H1 (cell line): ENCODE data around the gene CPNE5. TPM values are rescaled to one million over a fixed set of nuclear protein-coding genes. Genes with fewer than 3 reads are reported as not detected.

Experiments used
- CTCF ChIA-PET: fragments of 300-600 bp; sonication (Branson Sonifier 250); formaldehyde crosslinking; loops from one replicate; lab custom pipeline; 2021; ENCODE audit not compliant: partially characterized antibody; lab: Charles Lee
- POLR2A ChIA-PET: fragments of 300-600 bp; sonication (Branson Sonifier 250); formaldehyde crosslinking; loops from one replicate; lab custom pipeline; 2021; ENCODE audit warnings: inconsistent platforms; ENCODE audit not compliant: partially characterized antibody; lab: Charles Lee
- DNase-seq, 2 experiments: peaks; one replicate each; pipeline versions ENCODE4 v3.0.0 to v3.0.0-alpha.2; 2010 to 2022; ENCODE audit warnings: low spot score in 2 of 2, low read depth in 1 of 2, mixed read lengths in 1 of 2
- FAIRE-seq: peaks from 2 replicates; lab custom pipeline; 2011; peaks lifted over from hg19 to GRCh38; lab: Jason Lieb, UNC
- H2AFZ ChIP-seq: 2 replicates; pipeline ENCODE4 v1.8.1; 2012; ENCODE audit warnings: low read length, inconsistent platforms
- H2AK5ac ChIP-seq: 2 replicates; pipeline ENCODE4 v1.6.1; 2013; ENCODE audit warnings: low read depth, low read length
- H2BK120ac ChIP-seq: replicated peaks from 2 replicates; pipeline ENCODE3; 2013; ENCODE audit warnings: low read depth, low read length, inconsistent platforms
- H2BK12ac ChIP-seq: 2 replicates; pipeline ENCODE4 v1.6.1; 2013; ENCODE audit warnings: low read depth, low read length
- H2BK15ac ChIP-seq: 2 replicates; pipeline ENCODE4 v1.6.1; 2013; ENCODE audit warnings: low read length
- H2BK20ac ChIP-seq: 2 replicates; pipeline ENCODE4 v1.6.1; 2013; ENCODE audit warnings: low read length
- H2BK5ac ChIP-seq: 2 replicates; pipeline ENCODE4 v1.6.1; 2013; ENCODE audit warnings: low read depth, low read length
- H3K14ac ChIP-seq: 2 replicates; pipeline ENCODE4 v1.6.1; 2013; ENCODE audit warnings: inconsistent platforms; ENCODE audit not compliant: insufficient read length
- H3K18ac ChIP-seq: 2 replicates; pipeline ENCODE4 v1.6.1; 2013; ENCODE audit warnings: low read length; ENCODE audit errors: extremely low read depth
- H3K23ac ChIP-seq: 2 replicates; pipeline ENCODE4 v1.6.1; 2013; ENCODE audit warnings: inconsistent platforms; ENCODE audit not compliant: insufficient read length
- H3K23me2 ChIP-seq: 2 replicates; pipeline ENCODE4 v1.6.1; 2013; ENCODE audit warnings: low read depth, low read length
- H3K27ac ChIP-seq: 2 replicates; pipeline ENCODE4 v1.6.1; 2011; ENCODE audit warnings: low read depth, low read length, inconsistent platforms
- H3K27me3 ChIP-seq, 4 experiments: replicated peaks in 1 of 4; 1 replicate in 1 of 4; 2 replicates in 3 of 4; pipeline versions ENCODE4 v1.6.1 to v1.8.1; 2011 to 2013; ENCODE audit warnings: low read length in 3 of 4, mild to moderate bottlenecking in 3 of 4, inconsistent platforms in 2 of 4, mixed read lengths in 2 of 4, moderate library complexity in 1 of 4; ENCODE audit not compliant: control insufficient read depth in 3 of 4, insufficient read depth in 3 of 4; ENCODE audit errors: extremely low read depth in 1 of 4
- H3K36me3 ChIP-seq, 4 experiments: 2 replicates each; pipeline versions ENCODE4 v1.6.1 to v1.8.1; 2011 to 2013; ENCODE audit warnings: mild to moderate bottlenecking in 4 of 4, low read length in 3 of 4, moderate library complexity in 2 of 4, control low read depth in 1 of 4, inconsistent platforms in 1 of 4; ENCODE audit not compliant: insufficient read depth in 4 of 4, control insufficient read depth in 2 of 4
- H3K4ac ChIP-seq: replicated peaks from 2 replicates; pipeline ENCODE3; 2013; ENCODE audit warnings: low read length, low read depth, mixed read lengths, inconsistent platforms; ENCODE audit not compliant: insufficient read length
- H3K4me1 ChIP-seq, 4 experiments: replicated peaks in 1 of 4; 1 replicate in 1 of 4; 2 replicates in 3 of 4; pipeline versions ENCODE4 v1.6.1 to v1.8.1; 2011 to 2013; ENCODE audit warnings: low read length in 3 of 4, inconsistent platforms in 2 of 4, mixed read lengths in 1 of 4; ENCODE audit not compliant: insufficient read depth in 4 of 4, control insufficient read depth in 3 of 4
- H3K4me2 ChIP-seq, 2 experiments: 2 replicates each; pipeline versions ENCODE4 v1.6.1 to v1.8.1; 2011 to 2013; ENCODE audit warnings: low read depth in 2 of 2, low read length in 2 of 2, control low read depth in 1 of 2, inconsistent platforms in 1 of 2, mild to moderate bottlenecking in 1 of 2; ENCODE audit not compliant: insufficient read depth in 1 of 2
- H3K4me3 ChIP-seq, 4 experiments: fragments of 200-600, 300-600 bp in 1 of 4; sonication (generic), shearing (Covaris generic), sonication (Bioruptor Twin) in 1 of 4; 2 replicates each; pipeline versions ENCODE4 v1.5.1 to v1.8.1; 2011 to 2016; ENCODE audit warnings: low read length in 4 of 4, low read depth in 3 of 4, control low read depth in 2 of 4, inconsistent platforms in 2 of 4, mild to moderate bottlenecking in 2 of 4, mixed read lengths in 1 of 4, moderate library complexity in 1 of 4; ENCODE audit not compliant: insufficient read depth in 2 of 4; ENCODE audit errors: extremely low read depth in 1 of 4
- H3K56ac ChIP-seq: replicated peaks from 2 replicates; pipeline ENCODE3; 2013; ENCODE audit warnings: low read depth, mild to moderate bottlenecking, mixed read lengths, low read length, inconsistent platforms; ENCODE audit not compliant: insufficient read length
- H3K79me1 ChIP-seq: 2 replicates; pipeline ENCODE4 v1.6.1; 2013; ENCODE audit warnings: low read depth, low read length, control low read depth
- H3K79me2 ChIP-seq, 2 experiments: 2 replicates each; pipeline versions ENCODE4 v1.6.1 to v1.8.1; 2012 to 2013; ENCODE audit warnings: low read length in 2 of 2, mild to moderate bottlenecking in 2 of 2, inconsistent platforms in 1 of 2; ENCODE audit not compliant: insufficient read depth in 2 of 2, control insufficient read depth in 1 of 2
- H3K9ac ChIP-seq, 4 experiments: replicated peaks in 1 of 4; 1 replicate in 1 of 4; 2 replicates in 3 of 4; pipeline versions ENCODE4 v1.6.1 to v1.8.1; 2011 to 2013; ENCODE audit warnings: low read depth in 3 of 4, low read length in 3 of 4, control low read depth in 2 of 4, mild to moderate bottlenecking in 2 of 4, moderate library complexity in 2 of 4, inconsistent platforms in 1 of 4; ENCODE audit errors: extremely low read depth in 1 of 4
- H3K9me3 ChIP-seq, 2 experiments: 2 replicates each; pipeline versions ENCODE4 v1.6.1 to v1.8.1; 2012 to 2013; ENCODE audit warnings: mild to moderate bottlenecking in 2 of 2, moderate library complexity in 2 of 2, control low read depth in 1 of 2, inconsistent platforms in 1 of 2, low read depth in 1 of 2, low read length in 1 of 2, mixed read lengths in 1 of 2; ENCODE audit not compliant: insufficient read depth in 2 of 2
- H4K20me1 ChIP-seq, 2 experiments: replicated peaks in 1 of 2; 2 replicates each; pipeline versions ENCODE3 to v1.8.1; 2011 to 2013; ENCODE audit warnings: inconsistent platforms in 2 of 2, low read length in 2 of 2, mild to moderate bottlenecking in 1 of 2; ENCODE audit not compliant: insufficient read depth in 2 of 2, control insufficient read depth in 1 of 2
- H4K5ac ChIP-seq: 2 replicates; pipeline ENCODE4 v1.6.1; 2013; ENCODE audit warnings: low read length, low read depth, mixed read lengths, inconsistent platforms; ENCODE audit not compliant: insufficient read length
- H4K8ac ChIP-seq: 2 replicates; pipeline ENCODE4 v1.8.0; 2013; ENCODE audit warnings: mild to moderate bottlenecking, moderate library complexity, low read length, inconsistent platforms; ENCODE audit not compliant: insufficient read depth; ENCODE audit errors: extremely low read depth
- H4K91ac ChIP-seq: replicated peaks from 2 replicates; pipeline ENCODE3; 2013; ENCODE audit warnings: low read length, mixed read lengths, inconsistent platforms; ENCODE audit not compliant: insufficient read length
- CEBPB ChIP-seq: IDR thresholded peaks from 2 replicates; pipeline ENCODE4 v1.6.1; 2012; ENCODE audit warnings: low read depth, low read length
- CTCF ChIP-seq, 3 experiments: IDR thresholded peaks; 1 replicate in 2 of 3; 2 replicates in 1 of 3; pipeline versions ENCODE4 v1.5.1 to v1.6.1; 2011; ENCODE audit warnings: low read length in 3 of 3, mild to moderate bottlenecking in 3 of 3, inconsistent platforms in 2 of 3, low read depth in 1 of 3, moderate library complexity in 1 of 3; ENCODE audit not compliant: insufficient read depth in 1 of 3; ENCODE audit errors: control extremely low read depth in 1 of 3
- KDM4A ChIP-seq: IDR thresholded peaks from one replicate; pipeline ENCODE4 v1.7.1; 2012; ENCODE audit warnings: low read depth, mild to moderate bottlenecking, moderate library complexity, low read length, inconsistent platforms; ENCODE audit not compliant: severe bottlenecking
- WGBS, 2 experiments: shearing (Covaris generic) in 1 of 2; methylation state at CpG; one replicate each; pipeline versions ENCODE4 v1.1.6 to v1.1.7; 2013 to 2015; ENCODE audit warnings: low lambda C conversion rate in 2 of 2, mixed read lengths in 2 of 2, inconsistent platforms in 1 of 2, low coverage in 1 of 2, missing lambda C conversion rate in 1 of 2; ENCODE audit not compliant: insufficient replicate concordance in 2 of 2, insufficient coverage in 1 of 2, insufficient read length in 1 of 2; ENCODE audit errors: extremely low coverage in 1 of 2, missing lambda C conversion rate in 1 of 2; 5-methylcytosine and 5-hydroxymethylcytosine counted together
- polyA plus RNA-seq, 7 experiments: library from polyadenylated mRNA; depleted of rRNA in 3 of 7; stranded (reverse) in 5 of 7; unstranded in 2 of 7; fragments of >200 nt in 5 of 7; fragments of 200-250 nt in 2 of 7; gene quantifications; 1 replicate in 5 of 7; 2 replicates in 1 of 7; 4 replicates in 1 of 7; pipeline versions ENCODE4 v1.2.1 to v1.2.3, GENCODE V29; 2011 to 2013; ENCODE audit warnings: missing spikeins in 2 of 7, mixed read lengths in 2 of 7
- total RNA-seq: library from RNA; stranded (reverse); fragmentation: NEBNext Ultra II Directional; extraction: Animal tissue kit (Norgen Biotek cat#: 25700); gene quantifications from 2 replicates; pipeline ENCODE4 v1.2.1, GENCODE V29; 2021

The CPNE5 gene
- total and polyA plus RNA-seq, 2 of the 8 experiments (the other 6 are each of a cell fraction or from before 2014, with no cell fraction given), result 0.88 to 1.8 TPM

- Histone ChIP-seq H2BK12ac (no peak overlapping the region), H3K9me3 (no peaks in the 10 kb centered on the region), H3K4ac (no peak overlapping the region), H3K18ac (no peak overlapping the region), H3K79me2 (no peaks in the 10 kb centered on the region), H3K4me1 (peaks cover 0 to 12% (median 7%) of the 10 kb centered on the region in 4 experiments; a peak in 6 of 7 replicates), H4K5ac (no peak overlapping the region), H3K9ac (no peak overlapping the region), H3K36me3 (no peaks in the 10 kb centered on the region), H3K56ac (no peak overlapping the region), H4K8ac (no peak overlapping the region; the same call in 1 of the 2 replicates), H2AK5ac (no peak overlapping the region), H2BK120ac (no peak overlapping the region), H2AFZ (no peak overlapping the region), H3K14ac (no peak overlapping the region), H3K27ac (no peak overlapping the region), H4K20me1 (peaks cover 0 to 7% of the 10 kb centered on the region in 2 experiments), H2BK20ac (no peak overlapping the region), H3K4me2 (peak overlapping the region; percentile 85 to 95), H2BK5ac (no peak overlapping the region), H4K91ac (no peak overlapping the region)
- POLR2A ChIA-PET, result interaction anchor here (0.9 to 1.2 kb wide), 2 partner anchors 33 to 57 kb away, joined by 3 read pairs; no protein-coding TSS in a partner anchor
- CTCF ChIA-PET, result interaction anchor here (1.5 to 13.7 kb wide), 2 partner anchors 10 to 56 kb away, joined by 15 to 161 read pairs; no protein-coding TSS in a partner anchor
- DNase-seq (peak in 1 of 2 experiments; percentile 63), FAIRE-seq (no peak)
- 2% methylated on average over 12 of the region's 70 CpGs; no CpG with 5 or more reads in 1 of the 2 experiments for WGBS, 2 experiments
- TF ChIP-seq CEBPB (no peak), CTCF (IDR thresholded peaks at IDR 0.05; ENCODE audit: control extremely low read depth in 1 of 3, insufficient read depth in 1 of 3, low read depth in 1 of 3, low read length in 3 of 3) (peak in 2 of 3 experiments; percentile 5 to 31; a peak in 3 of 4 replicates), KDM4A (peak; percentile 10)
- TF ChIP-seq, all 59 proteins: peak for 2
- peak overlapping the region; percentile 46 to 79 (median 58) for H3K4me3 ChIP-seq
- H3K27me3 ChIP-seq, result peaks cover 22 to 50% (median 44%) of the 10 kb centered on the region in 4 experiments
- peaks cover 13% of the 10 kb centered on the region; the same call in 1 of the 2 replicates for H3K23me2 ChIP-seq
- no peaks in the 10 kb centered on the region for H3K79me1 ChIP-seq
- H2BK15ac ChIP-seq, result no peak overlapping the region
- H3K23ac ChIP-seq, result no peak overlapping the region
These were observed 646 bp upstream of the CPNE5 start for GRCh38 chr6:36839749-36840431.
